ENCODE results near the gene GNAO1.

DNA sequence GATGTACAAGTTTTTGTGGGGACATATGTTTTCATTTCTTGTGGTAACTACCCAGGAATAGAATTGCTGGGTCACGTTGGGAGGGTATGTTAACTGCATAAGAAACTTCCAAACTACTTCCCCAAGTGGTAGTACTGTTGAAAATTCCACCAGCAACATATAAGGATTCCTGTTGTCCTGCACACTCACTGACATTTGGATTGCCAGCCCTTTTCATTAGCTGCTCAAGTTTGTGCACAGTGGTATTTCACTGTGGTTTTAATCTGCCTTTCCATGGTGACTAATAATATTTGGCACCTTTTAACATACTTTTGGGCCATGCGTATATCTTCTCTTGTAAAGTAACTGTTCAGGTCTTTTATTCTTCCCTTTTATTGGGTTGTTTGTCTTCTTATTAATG is 103.3 kb downstream of the GNAO1 start:
- TF ChIP-seq, protein P1, sequence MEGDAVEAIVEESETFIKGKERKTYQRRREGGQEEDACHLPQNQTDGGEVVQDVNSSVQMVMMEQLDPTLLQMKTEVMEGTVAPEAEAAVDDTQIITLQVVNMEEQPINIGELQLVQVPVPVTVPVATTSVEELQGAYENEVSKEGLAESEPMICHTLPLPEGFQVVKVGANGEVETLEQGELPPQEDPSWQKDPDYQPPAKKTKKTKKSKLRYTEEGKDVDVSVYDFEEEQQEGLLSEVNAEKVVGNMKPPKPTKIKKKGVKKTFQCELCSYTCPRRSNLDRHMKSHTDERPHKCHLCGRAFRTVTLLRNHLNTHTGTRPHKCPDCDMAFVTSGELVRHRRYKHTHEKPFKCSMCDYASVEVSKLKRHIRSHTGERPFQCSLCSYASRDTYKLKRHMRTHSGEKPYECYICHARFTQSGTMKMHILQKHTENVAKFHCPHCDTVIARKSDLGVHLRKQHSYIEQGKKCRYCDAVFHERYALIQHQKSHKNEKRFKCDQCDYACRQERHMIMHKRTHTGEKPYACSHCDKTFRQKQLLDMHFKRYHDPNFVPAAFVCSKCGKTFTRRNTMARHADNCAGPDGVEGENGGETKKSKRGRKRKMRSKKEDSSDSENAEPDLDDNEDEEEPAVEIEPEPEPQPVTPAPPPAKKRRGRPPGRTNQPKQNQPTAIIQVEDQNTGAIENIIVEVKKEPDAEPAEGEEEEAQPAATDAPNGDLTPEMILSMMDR (IDR thresholded peaks at IDR 0.05) = no peak
- TF ChIP-seq POLR2A (IDR thresholded peaks at IDR 0.05) = no peak
- TF ChIP-seq POLR2AphosphoS5 (IDR thresholded peaks at IDR 0.05) = no peak
